T-helper 22 cell (primary cell): ENCODE measurements around the gene FGF7.
"Not testable (repeated sequence)": the region's sequence is repeated elsewhere in the genome, so short reads cannot be mapped to it uniquely, and the experiment has no call there.

Source experiments
- DNase-seq: peaks from one replicate; pipeline ENCODE4 v3.0.0-alpha.2; 2020; ENCODE audit warnings: low read depth

Gene FGF7

GRCh38 chr15:49495993-49496753 is 73.1 kb downstream of the FGF7 start:
- no peak for DNase-seq

GRCh38 chr15:49501586-49501985 is 78.5 kb downstream of the FGF7 start:
- DNase-seq = no peak

GRCh38 chr15:49506341-49506740 is 83.3 kb downstream of the FGF7 start:
- DNase-seq = no peak

- DNase-seq = no peak
Observed at GRCh38 chr15:49507261-49507660, 84.2 kb downstream of the FGF7 start.

- not testable (repeated sequence) for DNase-seq
Observed at GRCh38 chr15:49512739-49513138, 89.7 kb downstream of the FGF7 start.

GRCh38 chr15:49521802-49522201 is 98.8 kb downstream of the FGF7 start:
- DNase-seq = no peak

GRCh38 chr15:49528289-49528688 is 105.2 kb downstream of the FGF7 start:
- no peak for DNase-seq

GRCh38 chr15:49530092-49530491 is 107.0 kb downstream of the FGF7 start:
- no peak for DNase-seq
